ENCODE data around the gene DUT.

Gene DUT

DNA sequence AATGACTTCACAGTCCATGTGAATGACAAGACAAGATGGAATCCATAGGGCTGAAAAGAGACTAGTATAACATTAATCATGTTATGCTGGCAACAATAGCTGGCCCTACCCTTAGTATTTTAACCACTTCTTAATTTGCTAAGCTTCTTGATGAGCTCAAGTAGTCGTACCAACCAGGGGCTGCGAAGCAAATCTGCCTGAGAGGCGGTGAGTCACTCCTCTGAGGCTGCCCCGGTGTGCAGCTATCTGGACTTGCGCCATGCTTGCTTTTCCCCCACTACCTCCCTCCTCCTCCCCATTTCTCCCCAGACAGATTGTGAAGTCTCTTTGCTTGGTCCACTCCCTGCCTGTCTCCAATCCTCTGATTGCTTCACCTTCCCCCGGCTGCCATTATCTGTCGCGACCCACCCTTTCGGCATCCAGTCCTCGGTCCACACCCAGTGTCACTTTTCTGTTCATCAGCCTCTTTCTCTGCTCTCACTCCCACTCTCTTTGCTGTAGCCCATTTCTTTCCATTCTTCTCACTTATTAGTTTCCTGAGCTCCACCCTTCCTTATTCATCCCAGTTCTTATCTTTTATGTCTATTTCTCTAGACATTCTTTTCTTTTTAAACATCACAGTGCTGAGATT is 42.7 kb downstream of the DUT start:
- DNase-seq (ENCODE audit: extremely low read depth, low read depth): no peak
- TF ChIP-seq, protein P1, sequence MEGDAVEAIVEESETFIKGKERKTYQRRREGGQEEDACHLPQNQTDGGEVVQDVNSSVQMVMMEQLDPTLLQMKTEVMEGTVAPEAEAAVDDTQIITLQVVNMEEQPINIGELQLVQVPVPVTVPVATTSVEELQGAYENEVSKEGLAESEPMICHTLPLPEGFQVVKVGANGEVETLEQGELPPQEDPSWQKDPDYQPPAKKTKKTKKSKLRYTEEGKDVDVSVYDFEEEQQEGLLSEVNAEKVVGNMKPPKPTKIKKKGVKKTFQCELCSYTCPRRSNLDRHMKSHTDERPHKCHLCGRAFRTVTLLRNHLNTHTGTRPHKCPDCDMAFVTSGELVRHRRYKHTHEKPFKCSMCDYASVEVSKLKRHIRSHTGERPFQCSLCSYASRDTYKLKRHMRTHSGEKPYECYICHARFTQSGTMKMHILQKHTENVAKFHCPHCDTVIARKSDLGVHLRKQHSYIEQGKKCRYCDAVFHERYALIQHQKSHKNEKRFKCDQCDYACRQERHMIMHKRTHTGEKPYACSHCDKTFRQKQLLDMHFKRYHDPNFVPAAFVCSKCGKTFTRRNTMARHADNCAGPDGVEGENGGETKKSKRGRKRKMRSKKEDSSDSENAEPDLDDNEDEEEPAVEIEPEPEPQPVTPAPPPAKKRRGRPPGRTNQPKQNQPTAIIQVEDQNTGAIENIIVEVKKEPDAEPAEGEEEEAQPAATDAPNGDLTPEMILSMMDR (IDR thresholded peaks at IDR 0.05; ENCODE audit: low read depth, low read length, missing control alignments): no peak
- H3K4me3 ChIP-seq (replicated peaks; ENCODE audit: low read depth, low read length): no peak overlapping the region

DNA sequence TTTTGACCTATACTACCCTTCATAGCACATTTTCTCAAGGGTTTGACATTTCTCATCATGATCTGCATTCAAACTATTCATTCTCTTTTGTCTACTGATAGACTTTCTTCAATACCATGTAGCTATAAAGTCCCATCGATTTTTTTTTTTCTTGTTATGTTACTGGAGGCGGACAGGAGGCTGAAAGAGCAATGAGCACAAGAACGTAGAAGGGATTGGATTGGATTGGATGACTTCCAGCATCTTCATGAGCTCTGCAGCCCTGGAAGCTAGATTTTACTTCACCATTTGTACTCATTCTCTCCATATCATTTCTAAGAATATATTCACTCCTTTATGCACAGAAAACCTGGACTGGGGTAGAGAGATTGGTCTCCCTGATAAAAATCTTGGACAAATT is 43.2 kb downstream of the DUT start:
- TF ChIP-seq, protein P1 (IDR thresholded peaks at IDR 0.05; ENCODE audit: low read depth, low read length, missing control alignments): no peak
- DNase-seq (ENCODE audit: extremely low read depth, low read depth): no peak
- no peak overlapping the region for H3K4me3 ChIP-seq (replicated peaks; ENCODE audit: low read depth, low read length)

DNA sequence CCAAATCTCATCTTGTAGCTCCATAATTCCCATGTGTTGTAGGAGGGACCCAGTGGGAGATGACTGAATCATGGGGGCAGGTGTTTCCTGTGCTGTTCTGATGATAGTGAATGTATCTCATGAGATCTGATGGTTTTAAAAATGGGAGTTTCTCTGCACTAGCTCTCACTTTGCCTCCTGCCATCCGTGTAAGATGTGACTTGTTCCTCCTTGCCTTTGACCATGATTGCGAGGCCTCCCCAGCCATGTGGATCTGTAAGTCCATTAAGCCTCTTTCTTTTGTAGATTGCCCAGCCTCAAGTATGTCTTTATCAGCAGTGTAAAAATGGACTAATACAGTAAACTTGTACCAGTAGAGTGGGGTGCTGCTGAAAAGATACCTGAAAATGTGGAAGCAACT is 44.5 kb downstream of the DUT start:
- no peak overlapping the region for H3K4me3 ChIP-seq (replicated peaks; ENCODE audit: low read depth, low read length)
- no peak for DNase-seq (ENCODE audit: extremely low read depth, low read depth)
- TF ChIP-seq, protein P1 (IDR thresholded peaks at IDR 0.05; ENCODE audit: low read depth, low read length, missing control alignments): no peak

DNA sequence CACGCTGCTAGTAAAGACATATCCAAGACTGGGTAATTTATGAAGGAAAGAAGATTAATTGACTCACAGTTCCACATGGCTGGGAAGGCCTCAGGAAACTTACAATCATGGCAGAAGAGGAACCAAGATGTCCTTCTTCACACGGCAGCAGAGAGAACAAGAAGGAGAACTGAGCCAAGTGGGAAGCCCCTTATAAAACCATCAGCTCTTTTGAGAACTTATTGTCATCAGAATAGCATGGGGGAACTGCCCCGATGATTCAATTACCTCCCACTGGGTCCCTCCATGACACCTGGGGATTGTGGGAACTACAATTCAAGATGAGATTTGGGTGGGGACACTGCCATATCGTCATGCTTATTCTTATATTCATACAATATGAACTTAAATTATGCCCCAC is 49.0 kb downstream of the DUT start:
- TF ChIP-seq, protein P1 (IDR thresholded peaks at IDR 0.05; ENCODE audit: low read depth, low read length, missing control alignments): no peak
- DNase-seq (ENCODE audit: extremely low read depth, low read depth): no peak

DNA sequence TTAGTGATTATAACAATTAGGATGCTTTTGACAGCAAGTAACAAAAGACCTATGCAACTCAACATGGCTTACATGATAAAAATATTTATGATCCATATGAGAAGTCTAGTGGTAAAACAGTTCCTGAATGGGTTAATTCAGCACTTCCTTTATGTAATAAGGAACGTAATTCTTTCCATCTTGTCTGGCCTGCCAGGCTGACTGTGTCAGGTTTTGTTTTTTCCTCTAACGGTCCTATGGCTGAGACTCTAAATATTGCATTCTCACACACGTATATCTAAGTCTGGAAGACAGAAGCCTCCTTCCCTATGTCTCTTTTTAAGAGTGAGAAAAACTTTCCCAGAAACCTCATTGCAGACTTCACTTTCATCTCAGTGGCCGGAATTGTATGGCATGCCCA is 50.6 kb downstream of the DUT start:
- TF ChIP-seq, protein P1 (IDR thresholded peaks at IDR 0.05; ENCODE audit: low read depth, low read length, missing control alignments): no peak
- no peak overlapping the region for H3K4me3 ChIP-seq (replicated peaks; ENCODE audit: low read depth, low read length)
- DNase-seq (ENCODE audit: extremely low read depth, low read depth): no peak

More for the DNA sequence above, 49.0 kb downstream of the DUT start:
- no peak overlapping the region for H3K4me3 ChIP-seq (replicated peaks; ENCODE audit: low read depth, low read length)

DNA sequence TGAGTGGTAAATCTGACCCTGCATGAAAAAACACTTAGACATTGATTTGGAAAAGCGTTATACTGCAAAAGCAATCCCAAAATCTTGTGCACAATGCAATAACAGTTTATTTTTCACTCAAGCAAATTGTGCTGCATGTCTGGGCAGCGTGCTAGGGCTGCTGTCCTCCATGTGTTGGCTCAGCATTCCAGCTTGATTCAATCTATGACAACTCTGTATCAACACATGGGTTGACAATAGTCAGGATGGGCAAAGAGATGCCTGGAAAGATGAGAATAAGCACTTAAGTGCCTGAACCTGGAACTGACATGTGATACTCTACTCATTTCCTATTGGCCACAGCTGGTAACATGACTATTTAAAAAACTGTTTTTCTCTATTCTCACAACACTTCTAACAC is 51.8 kb downstream of the DUT start:
- DNase-seq (ENCODE audit: extremely low read depth, low read depth): no peak
- no peak overlapping the region for H3K4me3 ChIP-seq (replicated peaks; ENCODE audit: low read depth, low read length)
- TF ChIP-seq, protein P1 (IDR thresholded peaks at IDR 0.05; ENCODE audit: low read depth, low read length, missing control alignments): no peak

DNA sequence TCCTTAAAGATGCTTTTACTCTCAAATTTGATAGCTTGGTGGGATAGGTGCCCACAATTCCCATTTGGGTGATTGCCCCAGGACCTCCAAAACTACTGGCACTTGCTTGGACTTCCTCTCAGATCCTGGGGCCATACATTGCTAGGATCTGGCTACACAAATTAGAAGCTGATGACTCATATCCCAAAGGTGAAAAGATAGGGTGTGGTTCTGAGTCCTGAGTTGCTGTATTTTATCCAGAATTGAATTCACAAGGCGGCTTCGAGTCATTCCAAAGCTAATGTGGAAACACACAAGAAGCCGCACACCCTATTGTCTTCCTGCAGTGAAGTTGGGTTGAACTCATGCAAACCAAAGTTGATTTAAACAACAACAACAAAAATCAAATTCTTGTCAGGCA is 53.4 kb downstream of the DUT start:
- TF ChIP-seq, protein P1 (IDR thresholded peaks at IDR 0.05; ENCODE audit: low read depth, low read length, missing control alignments): no peak
- no peak for DNase-seq (ENCODE audit: extremely low read depth, low read depth)
- H3K4me3 ChIP-seq (replicated peaks; ENCODE audit: low read depth, low read length): no peak overlapping the region
